ENCODE results near the gene LYPD6B. TPM values are rescaled to one million over a fixed set of nuclear protein-coding genes. Genes with fewer than 3 reads are reported as not detected.
A peak's percentile ranks its signal among the peaks of the same experiment; 100 is the strongest.

Gene LYPD6B
- total RNA-seq, 1 donor from 2014 or later = not detected

GRCh38 chr2:149146876-149147275 lies 108.4 kb downstream of the LYPD6B start:
- Mint-ChIP-seq H3K4me3 (no peak overlapping the region), H3K4me1 (no peaks in the 10 kb centered on the region), H3K27ac (no peak overlapping the region), H3K36me3 (ENCODE audit: low read depth) (no peaks in the 10 kb centered on the region), H3K9me3 (no peaks in the 10 kb centered on the region), H3K27me3 (peaks cover 8% of the 10 kb centered on the region)
- DNase-seq = no peak
- intact Hi-C loops (cut with micrococcal nuclease) = no loop called here

GRCh38 chr2:149148194-149149006 lies 109.9 kb downstream of the LYPD6B start:
- H3K27me3 Mint-ChIP-seq = peaks cover 6% of the 10 kb centered on the region
- DNase-seq = no peak
- no peaks in the 10 kb centered on the region for H3K36me3 Mint-ChIP-seq (ENCODE audit: low read depth)
- no peaks in the 10 kb centered on the region for H3K9me3 Mint-ChIP-seq
- no peaks in the 10 kb centered on the region for H3K4me1 Mint-ChIP-seq
- H3K4me3 Mint-ChIP-seq = no peak overlapping the region
- intact Hi-C loops (cut with micrococcal nuclease) = no loop called here
- H3K27ac Mint-ChIP-seq = no peak overlapping the region

- Mint-ChIP-seq H3K27me3 (peaks cover 6% of the 10 kb centered on the region), H3K4me1 (no peaks in the 10 kb centered on the region), H3K9me3 (no peaks in the 10 kb centered on the region), H3K36me3 (ENCODE audit: low read depth) (no peaks in the 10 kb centered on the region), H3K4me3 (no peak overlapping the region), H3K27ac (no peak overlapping the region)
- DNase-seq = no peak
- intact Hi-C loops (cut with micrococcal nuclease) = no loop called here
Measured at GRCh38 chr2:149149007-149149297, 110.5 kb downstream of the LYPD6B start.

GRCh38 chr2:149152469-149152953 lies 114.0 kb downstream of the LYPD6B start:
- intact Hi-C loops (cut with micrococcal nuclease) = no loop called here
- Mint-ChIP-seq H3K4me1 (no peaks in the 10 kb centered on the region), H3K4me3 (no peak overlapping the region), H3K27ac (no peak overlapping the region), H3K27me3 (peaks cover 7% of the 10 kb centered on the region), H3K36me3 (ENCODE audit: low read depth) (no peaks in the 10 kb centered on the region), H3K9me3 (no peaks in the 10 kb centered on the region)
- no peak for DNase-seq

GRCh38 chr2:149155196-149155969 lies 116.9 kb downstream of the LYPD6B start:
- Mint-ChIP-seq H3K27ac (no peak overlapping the region), H3K36me3 (ENCODE audit: low read depth) (no peaks in the 10 kb centered on the region), H3K4me1 (no peaks in the 10 kb centered on the region), H3K27me3 (peaks cover 15% of the 10 kb centered on the region), H3K4me3 (no peak overlapping the region), H3K9me3 (no peaks in the 10 kb centered on the region)
- intact Hi-C loops (cut with micrococcal nuclease) = no loop called here
- DNase-seq = no peak

GRCh38 chr2:149155988-149156387 lies 117.5 kb downstream of the LYPD6B start:
- Mint-ChIP-seq H3K4me3 (no peak overlapping the region), H3K27me3 (peaks cover 15% of the 10 kb centered on the region), H3K9me3 (no peaks in the 10 kb centered on the region), H3K27ac (no peak overlapping the region), H3K36me3 (ENCODE audit: low read depth) (no peaks in the 10 kb centered on the region), H3K4me1 (peaks cover 2% of the 10 kb centered on the region)
- no peak for DNase-seq
- intact Hi-C loops (cut with micrococcal nuclease) = no loop called here

- Mint-ChIP-seq H3K27me3 (peaks cover 15% of the 10 kb centered on the region), H3K27ac (no peak overlapping the region), H3K9me3 (no peaks in the 10 kb centered on the region), H3K4me1 (peaks cover 6% of the 10 kb centered on the region), H3K36me3 (ENCODE audit: low read depth) (no peaks in the 10 kb centered on the region), H3K4me3 (no peak overlapping the region)
- intact Hi-C loops (cut with micrococcal nuclease) = no loop called here
- DNase-seq = no peak
Measured at GRCh38 chr2:149156971-149157740, 118.7 kb downstream of the LYPD6B start.

- DNase-seq = no peak
- intact Hi-C loops (cut with micrococcal nuclease) = no loop called here
- H3K27ac Mint-ChIP-seq = no peak overlapping the region
- H3K27me3 Mint-ChIP-seq = peaks cover 19% of the 10 kb centered on the region
- H3K4me3 Mint-ChIP-seq = no peak overlapping the region
- H3K9me3 Mint-ChIP-seq = no peaks in the 10 kb centered on the region
- peaks cover 6% of the 10 kb centered on the region for H3K4me1 Mint-ChIP-seq
- no peaks in the 10 kb centered on the region for H3K36me3 Mint-ChIP-seq (ENCODE audit: low read depth)
Measured at GRCh38 chr2:149158957-149159356, 120.5 kb downstream of the LYPD6B start.

GRCh38 chr2:149160195-149160594 lies 121.7 kb downstream of the LYPD6B start:
- Mint-ChIP-seq H3K4me1 (peaks cover 6% of the 10 kb centered on the region), H3K36me3 (ENCODE audit: low read depth) (no peaks in the 10 kb centered on the region), H3K9me3 (no peaks in the 10 kb centered on the region), H3K27me3 (peaks cover 19% of the 10 kb centered on the region), H3K4me3 (no peak overlapping the region), H3K27ac (no peak overlapping the region)
- intact Hi-C loops (cut with micrococcal nuclease) = no loop called here
- no peak for DNase-seq

- Mint-ChIP-seq H3K36me3 (ENCODE audit: low read depth) (no peaks in the 10 kb centered on the region), H3K27ac (no peak overlapping the region), H3K4me3 (no peak overlapping the region), H3K9me3 (no peaks in the 10 kb centered on the region), H3K4me1 (peaks cover 6% of the 10 kb centered on the region), H3K27me3 (peaks cover 19% of the 10 kb centered on the region)
- intact Hi-C loops (cut with micrococcal nuclease) = no loop called here
- DNase-seq = peak; percentile 58
Measured at GRCh38 chr2:149160701-149161217, 122.3 kb downstream of the LYPD6B start.

- intact Hi-C loops (cut with micrococcal nuclease) = no loop called here
- Mint-ChIP-seq H3K4me3 (no peak overlapping the region), H3K4me1 (peaks cover 6% of the 10 kb centered on the region), H3K27me3 (peaks cover 19% of the 10 kb centered on the region), H3K9me3 (no peaks in the 10 kb centered on the region), H3K27ac (no peak overlapping the region), H3K36me3 (ENCODE audit: low read depth) (no peaks in the 10 kb centered on the region)
- no peak for DNase-seq
Measured at GRCh38 chr2:149161481-149162225, 123.2 kb downstream of the LYPD6B start.

GRCh38 chr2:149164296-149164695 lies 125.8 kb downstream of the LYPD6B start:
- no peaks in the 10 kb centered on the region for H3K36me3 Mint-ChIP-seq (ENCODE audit: low read depth)
- no peak overlapping the region for H3K27ac Mint-ChIP-seq
- peaks cover 8% of the 10 kb centered on the region for H3K4me1 Mint-ChIP-seq
- DNase-seq = no peak
- intact Hi-C loops (cut with micrococcal nuclease) = no loop called here
- no peak overlapping the region for H3K4me3 Mint-ChIP-seq
- H3K27me3 Mint-ChIP-seq = peaks cover 7% of the 10 kb centered on the region
- no peaks in the 10 kb centered on the region for H3K9me3 Mint-ChIP-seq

- H3K4me3 Mint-ChIP-seq = no peak overlapping the region
- H3K9me3 Mint-ChIP-seq = no peaks in the 10 kb centered on the region
- H3K36me3 Mint-ChIP-seq (ENCODE audit: low read depth) = no peaks in the 10 kb centered on the region
- peaks cover 8% of the 10 kb centered on the region for H3K4me1 Mint-ChIP-seq
- DNase-seq = no peak
- H3K27ac Mint-ChIP-seq = no peak overlapping the region
- intact Hi-C loops (cut with micrococcal nuclease) = no loop called here
- peaks cover 4% of the 10 kb centered on the region for H3K27me3 Mint-ChIP-seq
Measured at GRCh38 chr2:149164827-149165226, 126.3 kb downstream of the LYPD6B start.
